Trophoblast cell (in vitro differentiated cells and primary cell): ENCODE data around the gene NEMP1.

Experiments
- DNase-seq, 2 donors: peaks; one replicate each; pipeline ENCODE4 v3.0.0-alpha.2; 2016
- H2AFZ ChIP-seq: 2 replicates; pipeline ENCODE4 v1.6.1; 2013; ENCODE audit warnings: low read length, moderate library complexity, mild to moderate bottlenecking; ENCODE audit not compliant: insufficient read depth, poor library complexity
- H2AK5ac ChIP-seq: 2 replicates; pipeline ENCODE4 v1.6.1; 2013; ENCODE audit warnings: mild to moderate bottlenecking, low read length
- H2BK120ac ChIP-seq: 2 replicates; pipeline ENCODE4 v1.6.1; 2013; ENCODE audit warnings: low read length, mild to moderate bottlenecking, moderate library complexity; ENCODE audit not compliant: insufficient read depth, poor library complexity
- H2BK12ac ChIP-seq: 2 replicates; pipeline ENCODE4 v1.6.1; 2013; ENCODE audit warnings: mild to moderate bottlenecking, low read length, moderate library complexity
- H2BK5ac ChIP-seq: 2 replicates; pipeline ENCODE4 v1.6.1; 2013; ENCODE audit warnings: low read length, low read depth, moderate library complexity, mild to moderate bottlenecking; ENCODE audit not compliant: poor library complexity
- H3K14ac ChIP-seq: 2 replicates; pipeline ENCODE4 v1.6.1; 2013; ENCODE audit warnings: mild to moderate bottlenecking, low read length
- H3K18ac ChIP-seq: 2 replicates; pipeline ENCODE4 v1.6.1; 2013; ENCODE audit warnings: mild to moderate bottlenecking, low read length
- H3K23ac ChIP-seq: 2 replicates; pipeline ENCODE4 v1.6.1; 2013; ENCODE audit warnings: low read length
- H3K27ac ChIP-seq: 2 replicates; pipeline ENCODE4 v1.5.1; 2013; ENCODE audit warnings: low read depth, mild to moderate bottlenecking, inconsistent platforms, low read length, moderate library complexity
- H3K27me3 ChIP-seq: 2 replicates; pipeline ENCODE4 v1.6.1; 2013; ENCODE audit warnings: inconsistent platforms, mild to moderate bottlenecking, low read length, moderate library complexity; ENCODE audit not compliant: insufficient read depth
- H3K36me3 ChIP-seq, 2 experiments: 1 replicate in 1 of 2; 2 replicates in 1 of 2; pipeline ENCODE4 v1.6.1; 2013; ENCODE audit warnings: low read length in 2 of 2, mild to moderate bottlenecking in 2 of 2, moderate library complexity in 1 of 2; ENCODE audit not compliant: insufficient read depth in 2 of 2, control insufficient read depth in 1 of 2
- H3K4ac ChIP-seq: 2 replicates; pipeline ENCODE4 v1.6.1; 2013; ENCODE audit warnings: low read depth, mild to moderate bottlenecking, low read length, moderate library complexity
- H3K4me1 ChIP-seq, 2 experiments: 1 replicate in 1 of 2; 2 replicates in 1 of 2; pipeline ENCODE4 v1.6.1; 2013; ENCODE audit warnings: low read length in 2 of 2, mild to moderate bottlenecking in 2 of 2, moderate library complexity in 1 of 2; ENCODE audit not compliant: insufficient read depth in 2 of 2, control insufficient read depth in 1 of 2
- H3K4me2 ChIP-seq: 2 replicates; pipeline ENCODE4 v1.6.1; 2013; ENCODE audit warnings: inconsistent platforms, mild to moderate bottlenecking, low read length, moderate library complexity
- H3K4me3 ChIP-seq: 2 replicates; pipeline ENCODE4 v1.5.1; 2013; ENCODE audit warnings: mild to moderate bottlenecking, low read depth, low read length, inconsistent platforms
- H3K79me1 ChIP-seq: one replicate; pipeline ENCODE4 v1.6.1; 2013; ENCODE audit warnings: low read length
- H3K79me2 ChIP-seq: 2 replicates; pipeline ENCODE4 v1.6.1; 2013; ENCODE audit warnings: low read length, mild to moderate bottlenecking; ENCODE audit not compliant: control insufficient read depth, insufficient read depth, poor library complexity
- H3K9ac ChIP-seq: 2 replicates; pipeline ENCODE4 v1.6.1; 2013; ENCODE audit warnings: mild to moderate bottlenecking, low read length
- H3K9me3 ChIP-seq: 2 replicates; pipeline ENCODE4 v1.6.1; 2013; ENCODE audit warnings: low read depth, mild to moderate bottlenecking, control low read depth, inconsistent platforms, low read length; ENCODE audit not compliant: insufficient read depth
- H4K12ac ChIP-seq: 2 replicates; pipeline ENCODE4 v1.6.1; 2013; ENCODE audit warnings: low read depth, mild to moderate bottlenecking, low read length, moderate library complexity
- H4K8ac ChIP-seq: 2 replicates; pipeline ENCODE4 v1.6.1; 2013; ENCODE audit warnings: low read depth, mild to moderate bottlenecking, low read length, moderate library complexity
- H4K91ac ChIP-seq: one replicate; pipeline ENCODE4 v1.6.1; 2013; ENCODE audit warnings: low read depth, mild to moderate bottlenecking, low read length, moderate library complexity
- WGBS: extraction: QIAGEN DNeasy Blood & Tissue Kit; methylation state at CpG from one replicate; pipeline ENCODE4 v1.1.7; 2013; ENCODE audit warnings: missing lambda C conversion rate; ENCODE audit not compliant: insufficient read length, insufficient coverage; ENCODE audit errors: extremely low coverage; 5-methylcytosine and 5-hydroxymethylcytosine counted together

NEMP1 gene

GRCh38 chr12:57029457-57029856, 49.1 kb downstream of the NEMP1 start:
- no peaks in the 10 kb centered on the region for H3K9me3 ChIP-seq
- no peak overlapping the region for H3K18ac ChIP-seq
- no CpG with 5 or more reads among the region's 7 CpGs for WGBS
- H4K12ac ChIP-seq, result no peak overlapping the region
- no peaks in the 10 kb centered on the region for H3K27me3 ChIP-seq
- H3K4me3 ChIP-seq, result no peak overlapping the region
- no peaks in the 10 kb centered on the region for H3K79me2 ChIP-seq
- H3K36me3 ChIP-seq, result no peaks in the 10 kb centered on the region
- no peak overlapping the region for H2BK5ac ChIP-seq
- no peaks in the 10 kb centered on the region for H3K4me1 ChIP-seq
- H2AK5ac ChIP-seq, result no peak overlapping the region
- H2BK120ac ChIP-seq, result no peak overlapping the region
- no peak overlapping the region for H3K4me2 ChIP-seq
- no peak overlapping the region for H3K9ac ChIP-seq
- no peak overlapping the region for H4K91ac ChIP-seq
- H4K8ac ChIP-seq, result no peak overlapping the region
- H2AFZ ChIP-seq, result no peak overlapping the region
- no peak overlapping the region for H3K4ac ChIP-seq
- H3K23ac ChIP-seq, result no peak overlapping the region
- H3K27ac ChIP-seq, result no peak overlapping the region
- no peak overlapping the region for H3K14ac ChIP-seq
- H2BK12ac ChIP-seq, result no peak overlapping the region
- DNase-seq, result no peak
- H3K79me1 ChIP-seq, result peaks cover 1% of the 10 kb centered on the region

- Histone ChIP-seq H3K4me2 (no peak overlapping the region), H3K4ac (no peak overlapping the region), H4K8ac (no peak overlapping the region), H3K9me3 (no peaks in the 10 kb centered on the region), H3K27ac (no peak overlapping the region), H3K4me1 (peaks cover 0 to 2% of the 10 kb centered on the region in 2 experiments), H2BK5ac (no peak overlapping the region), H3K9ac (no peak overlapping the region), H4K12ac (no peak overlapping the region), H2AFZ (no peak overlapping the region), H3K18ac (no peak overlapping the region), H3K14ac (no peak overlapping the region), H3K4me3 (no peak overlapping the region), H3K36me3 (no peaks in the 10 kb centered on the region), H2BK12ac (no peak overlapping the region), H3K79me1 (peaks cover 1% of the 10 kb centered on the region), H3K27me3 (no peaks in the 10 kb centered on the region), H2BK120ac (no peak overlapping the region), H4K91ac (no peak overlapping the region), H3K79me2 (no peaks in the 10 kb centered on the region), H2AK5ac (no peak overlapping the region), H3K23ac (no peak overlapping the region)
- DNase-seq, result no peak
- no CpG with 5 or more reads among the region's 5 CpGs for whole genome bisulfite sequencing
These were observed 50.8 kb downstream of the NEMP1 start for GRCh38 chr12:57027805-57028153.

- Histone ChIP-seq H3K4me2 (no peak overlapping the region), H3K9ac (no peak overlapping the region), H2AFZ (no peak overlapping the region), H2BK5ac (no peak overlapping the region), H3K79me2 (no peaks in the 10 kb centered on the region), H2BK12ac (no peak overlapping the region), H3K4me3 (no peak overlapping the region), H3K18ac (no peak overlapping the region), H3K79me1 (peaks cover 1% of the 10 kb centered on the region), H3K9me3 (no peaks in the 10 kb centered on the region), H3K14ac (no peak overlapping the region), H3K27ac (no peak overlapping the region), H2AK5ac (no peak overlapping the region), H3K36me3 (no peaks in the 10 kb centered on the region), H3K4me1 (peaks cover 0 to 2% of the 10 kb centered on the region in 2 experiments), H4K12ac (no peak overlapping the region), H4K91ac (no peak overlapping the region), H2BK120ac (no peak overlapping the region), H3K4ac (no peak overlapping the region), H4K8ac (no peak overlapping the region), H3K23ac (no peak overlapping the region), H3K27me3 (no peaks in the 10 kb centered on the region)
- WGBS, result no CpG with 5 or more reads among the region's 13 CpGs
- DNase-seq, result no peak
These were observed 51.4 kb downstream of the NEMP1 start for GRCh38 chr12:57027011-57027804.

- H3K4ac ChIP-seq, result no peak overlapping the region
- no CpG with 5 or more reads among the region's 2 CpGs for WGBS
These were observed 53.4 kb downstream of the NEMP1 start for GRCh38 chr12:57025196-57025595.

More at GRCh38 chr12:57025196-57025595, 53.4 kb downstream of the NEMP1 start:
- Histone ChIP-seq H3K18ac (no peak overlapping the region), H4K91ac (no peak overlapping the region), H3K4me2 (no peak overlapping the region), H3K27me3 (no peaks in the 10 kb centered on the region), H4K12ac (no peak overlapping the region), H2AK5ac (no peak overlapping the region), H3K27ac (no peak overlapping the region), H2BK12ac (no peak overlapping the region), H3K79me2 (no peaks in the 10 kb centered on the region), H3K4me1 (peaks cover 0 to 2% of the 10 kb centered on the region in 2 experiments), H4K8ac (no peak overlapping the region), H3K9ac (no peak overlapping the region), H2BK120ac (no peak overlapping the region), H3K36me3 (no peaks in the 10 kb centered on the region), H3K79me1 (no peaks in the 10 kb centered on the region), H3K14ac (no peak overlapping the region), H3K4me3 (no peak overlapping the region), H2BK5ac (no peak overlapping the region), H2AFZ (no peak overlapping the region), H3K23ac (no peak overlapping the region), H3K9me3 (no peaks in the 10 kb centered on the region)
- no peak for DNase-seq
